Loucy (cell line): ENCODE results near the gene SRD5A1.

Source experiments
- EZH2phosphoT487 ChIP-seq: fragments of 200-600 bp; IDR thresholded peaks from 2 replicates; pipeline ENCODE4 v1.6.1; 2018; ENCODE audit warnings: antibody characterized with exemption, mild to moderate bottlenecking, moderate library complexity, borderline replicate concordance
- TF ChIP-seq, protein P1 (sequence below): fragments of 200-600 bp; sonication (generic); conservative IDR thresholded peaks from 2 replicates; pipeline ENCODE4 v1.5.1; 2014; ENCODE audit warnings: mild to moderate bottlenecking, antibody characterized with exemption, low read length

- TF ChIP-seq, protein P1, sequence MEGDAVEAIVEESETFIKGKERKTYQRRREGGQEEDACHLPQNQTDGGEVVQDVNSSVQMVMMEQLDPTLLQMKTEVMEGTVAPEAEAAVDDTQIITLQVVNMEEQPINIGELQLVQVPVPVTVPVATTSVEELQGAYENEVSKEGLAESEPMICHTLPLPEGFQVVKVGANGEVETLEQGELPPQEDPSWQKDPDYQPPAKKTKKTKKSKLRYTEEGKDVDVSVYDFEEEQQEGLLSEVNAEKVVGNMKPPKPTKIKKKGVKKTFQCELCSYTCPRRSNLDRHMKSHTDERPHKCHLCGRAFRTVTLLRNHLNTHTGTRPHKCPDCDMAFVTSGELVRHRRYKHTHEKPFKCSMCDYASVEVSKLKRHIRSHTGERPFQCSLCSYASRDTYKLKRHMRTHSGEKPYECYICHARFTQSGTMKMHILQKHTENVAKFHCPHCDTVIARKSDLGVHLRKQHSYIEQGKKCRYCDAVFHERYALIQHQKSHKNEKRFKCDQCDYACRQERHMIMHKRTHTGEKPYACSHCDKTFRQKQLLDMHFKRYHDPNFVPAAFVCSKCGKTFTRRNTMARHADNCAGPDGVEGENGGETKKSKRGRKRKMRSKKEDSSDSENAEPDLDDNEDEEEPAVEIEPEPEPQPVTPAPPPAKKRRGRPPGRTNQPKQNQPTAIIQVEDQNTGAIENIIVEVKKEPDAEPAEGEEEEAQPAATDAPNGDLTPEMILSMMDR = no peak
- no peak for TF ChIP-seq EZH2phosphoT487
These were observed 3.8 kb downstream of the SRD5A1 start for GRCh38 chr5:6637022-6637421.
